GM15510 (cell line): ENCODE data around the gene NPHP3.

ENCODE experiments used
- POLR2A ChIP-seq: IDR thresholded peaks from 3 replicates; pipeline ENCODE4 v1.6.1; 2011; ENCODE audit warnings: borderline replicate concordance; ENCODE audit not compliant: insufficient read length; ENCODE audit errors: extremely low read depth

Gene NPHP3

GRCh38 chr3:132713977-132714727 is 8.1 kb downstream of the NPHP3 start:
- no peak for TF ChIP-seq POLR2A

GRCh38 chr3:132710311-132710710 is 11.9 kb downstream of the NPHP3 start:
- TF ChIP-seq POLR2A, result no peak

GRCh38 chr3:132709761-132710160 is 12.4 kb downstream of the NPHP3 start:
- TF ChIP-seq POLR2A, result no peak

GRCh38 chr3:132703733-132704132 is 18.5 kb downstream of the NPHP3 start:
- no peak for TF ChIP-seq POLR2A

GRCh38 chr3:132695422-132695821 is 26.8 kb downstream of the NPHP3 start:
- no peak for TF ChIP-seq POLR2A

- TF ChIP-seq POLR2A, result no peak
Measured at GRCh38 chr3:132694991-132695390, 27.2 kb downstream of the NPHP3 start.

GRCh38 chr3:132690040-132690439 is 32.2 kb downstream of the NPHP3 start:
- TF ChIP-seq POLR2A, result no peak

GRCh38 chr3:132682201-132682600 is 40.0 kb downstream of the NPHP3 start:
- TF ChIP-seq POLR2A, result no peak

- no peak for TF ChIP-seq POLR2A
Measured at GRCh38 chr3:132681421-132681820, 40.8 kb downstream of the NPHP3 start.

- no peak for TF ChIP-seq POLR2A
Measured at GRCh38 chr3:132679911-132680310, 42.3 kb downstream of the NPHP3 start.

- TF ChIP-seq POLR2A, result no peak
Measured at GRCh38 chr3:132675408-132675807, 46.8 kb downstream of the NPHP3 start.

- TF ChIP-seq POLR2A, result no peak
Measured at GRCh38 chr3:132669256-132669777, 52.9 kb downstream of the NPHP3 start.

GRCh38 chr3:132665230-132665745 is 56.9 kb downstream of the NPHP3 start:
- TF ChIP-seq POLR2A, result no peak

- no peak for TF ChIP-seq POLR2A
Measured at GRCh38 chr3:132662212-132662611, 60.0 kb downstream of the NPHP3 start.

GRCh38 chr3:132661101-132661500 is 61.1 kb downstream of the NPHP3 start:
- TF ChIP-seq POLR2A, result no peak

GRCh38 chr3:132660811-132661070 is 61.5 kb downstream of the NPHP3 start:
- no peak for TF ChIP-seq POLR2A
